HepG2 (cell line): ENCODE measurements around the gene MAPK8IP1. TPM values are rescaled to one million over a fixed set of nuclear protein-coding genes. Genes with fewer than 3 reads are reported as not detected.

ENCODE experiments used
- ATAC-seq: fragments of 200-7000 bp; cut with Tn5 transposase; 3 replicates; pipeline ENCODE4 v1.9.1; 2020; ENCODE audit warnings: mild to moderate bottlenecking, moderate library complexity
- BruUV-seq: library from RNA; stranded (reverse); fragments of 400-500 nt; replicated peaks from 2 replicates; lab custom pipeline; 2021; lab: Mats Ljungman, UMichigan
- CTCF ChIA-PET: fragments of 300-600 bp; formaldehyde crosslinking; extraction: SDS; loops from one replicate; lab custom pipeline; 2021; ENCODE audit warnings: low total read pairs, inconsistent platforms, low intra/inter-chr PET ratio; lab: Yijun Ruan, JAX
- POLR2A ChIA-PET: fragments of 350-600 bp; sonication (Branson Sonifier 250); formaldehyde crosslinking; loops from one replicate; lab custom pipeline; 2020; ENCODE audit warnings: antibody characterized with exemption, inconsistent platforms; lab: Yijun Ruan, JAX
- DNase-seq: peaks from one replicate; pipeline ENCODE4 v3.0.0-alpha.2; 2015; ENCODE audit warnings: low spot score
- FAIRE-seq: peaks from 3 replicates; lab custom pipeline; 2011; peaks lifted over from hg19 to GRCh38; lab: Jason Lieb, UNC
- H2AFZ ChIP-seq: one replicate; pipeline ENCODE4 v1.6.1; 2011; ENCODE audit warnings: low read length, inconsistent platforms
- H3K27ac ChIP-seq: fragments of 300-600 bp; 3 replicates; pipeline ENCODE4 v1.8.0; 2011; ENCODE audit warnings: mixed run types, mild to moderate bottlenecking, mixed read lengths, low read length, inconsistent platforms; ENCODE audit not compliant: insufficient read depth; ENCODE audit errors: extremely low read length
- H3K27me3 ChIP-seq, 2 experiments: fragments of 200-600 bp in 1 of 2; 2 replicates in 1 of 2; 3 replicates in 1 of 2; pipeline versions ENCODE4 v1.6.0 to v1.8.0; 2011; ENCODE audit warnings: low read length in 2 of 2, mild to moderate bottlenecking in 2 of 2, moderate library complexity in 2 of 2, inconsistent platforms in 1 of 2; ENCODE audit not compliant: insufficient read depth in 2 of 2, control insufficient read depth in 1 of 2
- H3K36me3 ChIP-seq, 2 experiments: fragments of 200-600 bp in 1 of 2; replicated peaks in 1 of 2; 2 replicates in 1 of 2; 3 replicates in 1 of 2; pipeline versions ENCODE4 v1.5.1 to v1.8.0; 2011; ENCODE audit warnings: low read length in 2 of 2, inconsistent platforms in 1 of 2; ENCODE audit not compliant: insufficient read depth in 2 of 2, control insufficient read depth in 1 of 2
- H3K4me1 ChIP-seq: 2 replicates; pipeline ENCODE4 v1.5.1; 2012; ENCODE audit warnings: low read length, inconsistent platforms; ENCODE audit not compliant: insufficient read depth
- H3K4me2 ChIP-seq: 2 replicates; pipeline ENCODE4 v1.6.0; 2011; ENCODE audit warnings: low read depth, low read length, inconsistent platforms
- H3K4me3 ChIP-seq, 3 experiments: fragments of 200-600 bp in 1 of 3; sonication (generic), shearing (Covaris generic) in 1 of 3; replicated peaks in 1 of 3; 2 replicates each; pipeline ENCODE4 v1.5.1; 2011 to 2016; ENCODE audit warnings: low read length in 3 of 3, inconsistent platforms in 2 of 3, low read depth in 2 of 3, mild to moderate bottlenecking in 2 of 3, control low read depth in 1 of 3, mixed read lengths in 1 of 3; ENCODE audit not compliant: insufficient read depth in 1 of 3
- H3K79me2 ChIP-seq: one replicate; pipeline ENCODE4 v1.6.1; 2011; ENCODE audit warnings: low read length, inconsistent platforms; ENCODE audit not compliant: insufficient read depth
- H3K9ac ChIP-seq: 2 replicates; pipeline ENCODE4 v1.6.0; 2011; ENCODE audit warnings: mild to moderate bottlenecking, low read depth, low read length, inconsistent platforms; ENCODE audit not compliant: insufficient read depth
- H3K9me3 ChIP-seq: 2 replicates; pipeline ENCODE4 v1.5.1; 2012; ENCODE audit warnings: mild to moderate bottlenecking, low read length
- H4K20me1 ChIP-seq: 2 replicates; pipeline ENCODE4 v1.6.0; 2011; ENCODE audit warnings: inconsistent platforms, mild to moderate bottlenecking, low read length, moderate library complexity; ENCODE audit not compliant: insufficient read depth
- KLF16 ChIP-seq, 2 experiments: sonication (generic) in 1 of 2; formaldehyde crosslinking in 1 of 2; IDR thresholded peaks; 2 replicates each; pipeline versions ENCODE4 v1.6.1 to v1.8.0; 2016 to 2023; ENCODE audit warnings: missing genetic modification reagents in 2 of 2, missing compliant biosample characterization in 1 of 2
- YY1 ChIP-seq: IDR thresholded peaks from 2 replicates; pipeline ENCODE4 v1.6.1; 2011; ENCODE audit warnings: low read length, low read depth, moderate library complexity, mild to moderate bottlenecking; ENCODE audit not compliant: insufficient read depth, insufficient replicate concordance
- ZNF276 ChIP-seq: sonication (generic); formaldehyde crosslinking; IDR thresholded peaks from 2 replicates; pipeline ENCODE4 v1.4.0; 2020; ENCODE audit warnings: mild to moderate bottlenecking, low read depth, missing genetic modification reagents
- ZNF510 ChIP-seq: sonication (generic); formaldehyde crosslinking; IDR thresholded peaks from 2 replicates; pipeline ENCODE4 v1.4.0; 2020; ENCODE audit warnings: low read depth, mild to moderate bottlenecking, missing genetic modification reagents
- ZNF546 ChIP-seq: sonication (generic); formaldehyde crosslinking; conservative IDR thresholded peaks from 2 replicates; pipeline ENCODE4 v1.8.1; 2023; ENCODE audit warnings: mild to moderate bottlenecking, missing genetic modification reagents
- ZNF614 ChIP-seq: IDR thresholded peaks from 2 replicates; pipeline ENCODE4 v1.6.1; 2018; ENCODE audit warnings: missing biosample characterization, missing genetic modification reagents, inconsistent platforms, borderline replicate concordance
- ZNF816 ChIP-seq: sonication (generic); formaldehyde crosslinking; IDR thresholded peaks from 2 replicates; pipeline ENCODE4 v1.8.0; 2022; ENCODE audit warnings: missing genetic modification reagents, mild to moderate bottlenecking, borderline replicate concordance
- WGBS: methylation state at CpG from one replicate; pipeline ENCODE4 v1.1.6; 2017; ENCODE audit warnings: low lambda C conversion rate; 5-methylcytosine and 5-hydroxymethylcytosine counted together
- in situ Hi-C: cut with HindIII; loops from 2 replicates; pipeline ENCODE4 v1.10.0; 2017; ENCODE audit warnings: low pct_unique_long_range_greater_than_20kb; ENCODE audit not compliant: extremely low pct_ligation_motif_present
- intact Hi-C: fragments of 100-400 bp; cut with micrococcal nuclease; formaldehyde crosslinking; loops from one replicate; pipeline ENCODE4 v1.10.0; 2022; ENCODE audit not compliant: unreplicated experiment
- polyA plus RNA-seq, 8 experiments: library from polyadenylated mRNA; depleted of rRNA in 3 of 8; stranded (reverse) in 7 of 8; unstranded in 1 of 8; fragments of >200 nt; fragmentation: Illumina TruSeq in 4 of 8; extraction: Trizol in 4 of 8; gene quantifications; 2 replicates each; pipeline versions ENCODE4 v1.2.1 to v1.2.3, GENCODE V29; 2011 to 2016; ENCODE audit warnings: low read depth in 4 of 8, missing spikeins in 1 of 8, mixed read lengths in 1 of 8; ENCODE audit not compliant: insufficient read depth in 1 of 8
- total RNA-seq, 5 experiments: library from RNA; depleted of rRNA; stranded (reverse); fragments of >200 nt; fragmentation: Illumina TruSeq; extraction: Trizol; gene quantifications; 2 replicates each; pipeline ENCODE4 v1.2.3, GENCODE V29; 2016; ENCODE audit warnings: low read depth in 1 of 5

MAPK8IP1 gene
- total and polyA plus RNA-seq, 2 of the 13 experiments (the other 11 are each of a cell fraction or from before 2014, with no cell fraction given): 2.2 to 4.2 TPM

- ChIA-PET CTCF (no interaction called here), POLR2A (no interaction called here)
- H4K20me1 ChIP-seq: peaks cover 12% of the 10 kb centered on the region; the same call in 1 of the 2 replicates
- H2AFZ ChIP-seq: no peak overlapping the region
- no TSS peak for BruUV-seq
- H3K27me3 ChIP-seq: no peaks in the 10 kb centered on the region; a peak in 2 of 5 replicates
- H3K4me2 ChIP-seq: peak overlapping the region; percentile 65
- H3K27ac ChIP-seq: no peak overlapping the region
- H3K79me2 ChIP-seq: no peaks in the 10 kb centered on the region
- WGBS: 57% methylated on average over 17 of the region's 43 CpGs
- H3K36me3 ChIP-seq: peaks cover 0 to under 1% of the 10 kb centered on the region in 2 experiments; a peak in 1 of 5 replicates
- intact Hi-C loops (no loop called here), in situ Hi-C loops (no loop called here)
- no peaks in the 10 kb centered on the region for H3K4me1 ChIP-seq
- H3K9me3 ChIP-seq: no peaks in the 10 kb centered on the region
- peak; percentile 14 for ATAC-seq
- no peak for FAIRE-seq
- no peak overlapping the region for H3K9ac ChIP-seq
- peak overlapping the region; percentile 52 to 71 (median 61); a peak in 5 of 6 replicates for H3K4me3 ChIP-seq
- TF ChIP-seq ZNF510 (CRISPR knock-in tag) (no peak), ZNF614 (no peak), YY1 (no peak), ZNF816 (CRISPR knock-in tag) (0 out of 2 replicates have a peak, but pooled peaks have one; percentile 1), KLF16 (CRISPR knock-in tag; IDR thresholded peaks at IDR 0.05) (no peak), ZNF546 (CRISPR knock-in tag) (no peak), ZNF276 (CRISPR knock-in tag) (no peak)
- DNase-seq: no peak
Measured at GRCh38 chr11:45885921-45886721, 670 bp downstream of the MAPK8IP1 start.
